Measurements from ENCODE around the gene GNRHR. TPM values are rescaled to one million over a fixed set of nuclear protein-coding genes. Genes with fewer than 3 reads are reported as not detected.
"Not testable (repeated sequence)": the region's sequence is repeated elsewhere in the genome, so short reads cannot be mapped to it uniquely, and the experiment has no call there.

Gene GNRHR
- polyA plus RNA-seq (ENCODE audit: insufficient read length in 4 of 4), result 1 to 10 TPM in 1 of 4 donors, under 1 TPM in 3; 0.32 to 1.1 (median 0.63) TPM

- DNase-seq (ENCODE audit: low read depth in 4 of 4, low spot score in 2 of 4), result no peak
These were observed at the start of gene GNRHR for GRCh38 chr4:67754288-67754687. Gene GNRHR, minus strand, starts transcription at chr4:67754388. Its CDS starts 53 bp downstream, at chr4:67754335.

GRCh38 chr4:67796810-67797209 lies 42.6 kb upstream of the GNRHR start:
- DNase-seq (ENCODE audit: low read depth in 4 of 4, low spot score in 2 of 4), result no peak

DNA sequence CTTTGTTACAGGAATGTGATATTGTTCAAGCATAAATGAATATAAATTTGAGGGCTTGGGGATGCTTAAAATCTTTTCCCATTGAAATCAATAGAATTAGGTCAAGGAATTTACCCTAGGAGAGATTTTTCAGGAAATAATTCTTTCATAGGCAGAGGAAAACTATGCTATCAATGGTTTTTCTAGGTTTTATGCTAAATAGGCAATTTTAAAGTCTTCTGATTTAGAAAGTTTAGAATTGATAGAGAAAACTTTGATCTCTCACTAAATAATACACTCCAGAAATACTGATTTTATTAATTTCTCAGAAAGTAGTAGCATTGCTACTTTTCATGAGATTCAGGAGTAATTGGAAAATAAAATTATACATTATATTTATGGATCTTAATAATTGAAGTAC lies 36.5 kb upstream of the GNRHR start:
- DNase-seq (ENCODE audit: low read depth in 4 of 4, low spot score in 2 of 4), result no peak

- no peak for DNase-seq (ENCODE audit: low read depth in 4 of 4, low spot score in 2 of 4)
These were observed 33.1 kb upstream of the GNRHR start for GRCh38 chr4:67787311-67787710.

- DNase-seq (ENCODE audit: low read depth in 4 of 4, low spot score in 2 of 4), result no peak
These were observed 31.3 kb upstream of the GNRHR start for GRCh38 chr4:67785528-67785927.

- no peak for DNase-seq (ENCODE audit: low read depth in 4 of 4, low spot score in 2 of 4)
These were observed 25.4 kb upstream of the GNRHR start for GRCh38 chr4:67779631-67780030.

- no peak for DNase-seq (ENCODE audit: low read depth in 4 of 4, low spot score in 2 of 4)
These were observed 22.6 kb upstream of the GNRHR start for GRCh38 chr4:67776746-67777145.

- no peak for DNase-seq (ENCODE audit: low read depth in 4 of 4, low spot score in 2 of 4)
These were observed 16.2 kb upstream of the GNRHR start for GRCh38 chr4:67770422-67770821.

DNA sequence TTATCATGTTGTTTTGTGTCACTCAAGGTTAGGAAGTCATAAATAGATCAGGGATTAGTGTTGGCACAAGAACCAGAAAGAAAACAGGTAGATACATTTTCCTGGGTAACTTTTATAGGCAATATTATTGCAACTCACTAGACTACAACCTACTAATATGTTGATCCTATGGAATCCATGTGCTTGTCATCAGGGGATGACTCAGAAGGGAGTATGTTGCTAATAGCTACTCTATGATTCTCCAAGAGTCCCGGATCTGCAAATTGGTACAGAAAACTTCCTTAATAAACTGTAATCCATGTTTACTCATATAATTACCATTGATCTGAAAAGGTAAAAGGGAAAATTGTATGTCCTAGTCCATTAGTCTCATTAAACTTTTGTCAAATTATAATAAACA lies 11.7 kb upstream of the GNRHR start:
- no peak for DNase-seq (ENCODE audit: low read depth in 4 of 4, low spot score in 2 of 4)

GRCh38 chr4:67765401-67765800 lies 11.2 kb upstream of the GNRHR start:
- DNase-seq (ENCODE audit: low read depth in 4 of 4, low spot score in 2 of 4), result no peak

DNA sequence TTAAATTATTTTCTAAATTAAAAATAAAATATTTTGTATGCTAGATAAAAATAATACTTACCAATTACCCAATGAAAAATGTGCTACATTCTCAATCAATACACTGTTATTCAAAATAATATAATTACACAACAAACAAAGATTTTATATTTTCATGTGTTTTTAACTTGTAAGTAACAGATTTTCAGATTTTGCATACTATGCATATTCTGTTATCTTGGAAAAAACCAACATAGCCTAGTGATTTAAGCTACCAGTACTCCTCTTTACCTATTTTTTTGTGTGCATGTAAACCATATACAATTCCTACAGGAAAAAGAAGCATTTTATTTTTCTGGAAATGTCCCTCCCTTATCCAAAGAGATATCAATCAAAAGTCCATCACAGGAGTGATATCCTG lies 10.0 kb upstream of the GNRHR start:
- no peak for DNase-seq (ENCODE audit: low read depth in 4 of 4, low spot score in 2 of 4)

DNA sequence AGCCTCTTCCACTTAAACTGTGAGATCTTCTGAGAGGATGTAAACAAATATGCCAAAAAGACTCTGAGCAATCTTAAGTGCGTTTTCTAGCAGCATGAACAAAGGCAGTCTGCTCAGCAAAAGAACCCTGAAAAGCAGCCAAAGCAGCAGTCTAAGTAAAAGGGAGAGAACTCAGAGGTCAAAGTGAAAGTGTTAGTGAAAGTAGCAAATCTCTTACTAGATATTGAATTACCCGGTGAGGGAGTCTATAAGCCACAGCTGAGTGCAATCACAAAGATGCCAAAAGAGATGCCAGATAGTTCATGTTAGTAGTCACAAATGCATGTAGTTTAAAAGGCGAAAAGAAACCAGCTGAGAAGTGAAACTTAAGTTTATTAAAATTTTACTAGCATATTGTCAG lies 7.9 kb upstream of the GNRHR start:
- peak in 1 of 4 donors; percentile 7 for DNase-seq (ENCODE audit: low read depth in 4 of 4, low spot score in 2 of 4)

- not testable (repeated sequence) for DNase-seq (ENCODE audit: low read depth in 4 of 4, low spot score in 2 of 4)
These were observed 2.8 kb upstream of the GNRHR start for GRCh38 chr4:67756991-67757390.

DNA sequence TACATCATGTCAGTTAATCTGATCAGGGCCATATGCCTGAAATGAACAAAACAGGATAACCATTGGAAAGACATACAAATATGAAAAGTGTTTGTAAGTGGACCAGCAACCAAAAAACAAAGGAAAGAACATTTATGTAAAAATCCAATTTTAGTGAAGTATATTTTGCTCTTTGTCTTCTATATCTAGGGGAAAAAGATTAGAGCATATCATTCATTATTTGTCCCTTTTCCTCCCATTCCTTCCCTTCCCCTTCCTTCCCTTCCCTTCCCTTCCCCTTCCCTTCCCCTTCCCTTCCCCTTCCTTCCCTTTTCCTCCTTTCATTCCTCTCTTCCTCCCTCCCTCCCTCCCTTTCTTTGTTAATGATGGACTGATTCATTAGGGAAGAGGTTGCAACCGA lies 1.8 kb upstream of the GNRHR start:
- DNase-seq (ENCODE audit: low read depth in 4 of 4, low spot score in 2 of 4), result no peak

DNA sequence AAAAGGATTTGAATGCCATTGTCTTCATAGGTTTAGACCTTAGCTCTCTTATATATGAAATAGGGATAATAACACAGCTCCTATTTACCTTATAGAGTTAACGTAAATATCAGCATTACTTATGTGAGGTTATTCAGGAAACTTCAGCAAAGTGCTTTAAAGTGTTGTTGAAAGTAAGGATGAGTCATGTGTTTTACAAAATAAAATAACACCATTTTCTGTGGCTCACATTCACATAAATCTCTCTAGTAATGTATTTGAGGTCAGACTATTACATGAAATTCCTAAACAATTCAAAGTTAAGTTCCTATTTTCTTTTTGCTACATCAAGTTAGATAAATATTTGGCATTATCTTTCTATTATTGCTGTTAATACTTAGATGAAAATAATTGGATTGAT lies 2.9 kb downstream of the GNRHR start:
- DNase-seq (ENCODE audit: low read depth in 4 of 4, low spot score in 2 of 4), result no peak

- DNase-seq (ENCODE audit: low read depth in 4 of 4, low spot score in 2 of 4), result no peak
These were observed 3.5 kb downstream of the GNRHR start for GRCh38 chr4:67750691-67751090.

GRCh38 chr4:67749286-67749685 lies 4.9 kb downstream of the GNRHR start:
- DNase-seq (ENCODE audit: low read depth in 4 of 4, low spot score in 2 of 4), result no peak

DNA sequence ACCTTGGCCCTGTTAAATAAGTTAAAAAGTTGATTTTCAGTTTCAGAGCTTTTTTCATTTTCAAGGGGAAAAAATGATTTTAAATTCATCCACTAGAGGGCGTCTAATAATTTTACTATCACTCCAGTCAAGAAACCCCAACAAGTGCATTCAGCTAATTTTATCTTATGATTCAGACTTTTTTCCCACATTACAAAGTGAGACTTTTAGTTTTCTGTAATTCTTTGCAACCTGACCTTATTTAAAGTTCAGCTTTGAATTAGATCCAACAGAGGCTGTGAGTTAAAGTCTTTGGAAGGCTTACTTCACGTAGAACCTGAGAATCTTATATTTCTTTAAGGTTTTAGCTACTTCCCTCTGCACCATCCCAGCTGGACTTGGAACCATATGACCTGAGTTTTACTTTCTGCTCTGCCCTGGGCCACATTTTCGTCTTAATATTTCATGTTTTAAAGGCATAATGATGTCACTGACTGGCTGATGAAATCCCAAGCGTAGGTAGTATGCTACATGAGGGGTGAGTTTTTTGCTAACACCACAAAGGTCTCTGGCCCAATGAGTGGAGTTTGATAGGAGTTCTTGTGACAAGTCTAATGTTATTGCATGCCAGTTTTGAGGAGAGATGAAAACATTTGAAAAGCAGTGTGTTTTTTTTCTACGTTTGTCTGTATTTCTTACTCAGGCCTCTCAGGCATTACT lies 7.2 kb downstream of the GNRHR start:
- peak in 1 of 4 donors; percentile 21 for DNase-seq (ENCODE audit: low read depth in 4 of 4, low spot score in 2 of 4)

DNA sequence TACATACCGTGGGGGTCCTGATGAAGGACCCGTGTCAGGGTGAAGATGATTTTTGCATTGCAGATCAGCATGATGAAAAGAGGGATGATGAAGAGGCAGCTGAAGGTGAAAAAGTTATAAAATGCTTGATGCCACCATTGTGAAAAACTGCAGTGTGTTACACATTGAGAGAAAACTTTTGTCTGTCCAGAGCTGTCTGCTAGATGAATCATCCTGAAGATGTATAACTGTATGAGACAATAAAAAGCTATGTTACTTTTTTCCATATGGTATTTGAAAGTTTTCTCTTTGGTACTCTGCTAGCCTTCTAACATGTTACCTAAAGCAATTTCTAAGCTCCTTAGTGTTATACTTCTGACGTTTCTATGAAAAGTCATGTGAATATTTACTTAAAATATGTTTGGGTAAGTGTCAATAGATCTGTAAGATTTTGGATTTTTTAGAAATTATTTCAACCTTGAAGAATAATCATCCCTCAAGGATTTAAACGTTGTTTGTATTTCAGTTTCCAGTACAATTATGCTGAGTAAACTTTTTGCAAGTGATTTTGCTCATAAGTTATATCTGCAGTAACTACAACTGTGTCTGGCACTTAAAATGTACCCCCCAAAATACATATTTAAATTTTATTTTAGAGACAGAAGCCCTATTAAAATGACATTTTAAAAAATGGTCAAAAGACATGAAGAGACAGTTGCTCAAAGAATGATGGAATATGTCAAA lies 9.5 kb downstream of the GNRHR start:
- no peak for DNase-seq (ENCODE audit: low read depth in 4 of 4, low spot score in 2 of 4)

GRCh38 chr4:67743194-67743593 lies 11.0 kb downstream of the GNRHR start:
- no peak for DNase-seq (ENCODE audit: low read depth in 4 of 4, low spot score in 2 of 4)

- DNase-seq (ENCODE audit: low read depth in 4 of 4, low spot score in 2 of 4), result no peak
These were observed 17.9 kb downstream of the GNRHR start for GRCh38 chr4:67736262-67736661.

GRCh38 chr4:67735325-67735724 lies 18.9 kb downstream of the GNRHR start:
- no peak for DNase-seq (ENCODE audit: low read depth in 4 of 4, low spot score in 2 of 4)

All from left renal cortex interstitium (tissue), 4 donors.